CD4-positive, alpha-beta T cell treated with Interleukin-12 subunit alpha and Interleukin-12 subunit beta, for 1 hour (primary cell): Measurements from ENCODE around the gene NALCN.

Experiments
- DNase-seq: peaks from one replicate; pipeline ENCODE4 v3.0.0-alpha.2; 2020

The NALCN gene

DNA sequence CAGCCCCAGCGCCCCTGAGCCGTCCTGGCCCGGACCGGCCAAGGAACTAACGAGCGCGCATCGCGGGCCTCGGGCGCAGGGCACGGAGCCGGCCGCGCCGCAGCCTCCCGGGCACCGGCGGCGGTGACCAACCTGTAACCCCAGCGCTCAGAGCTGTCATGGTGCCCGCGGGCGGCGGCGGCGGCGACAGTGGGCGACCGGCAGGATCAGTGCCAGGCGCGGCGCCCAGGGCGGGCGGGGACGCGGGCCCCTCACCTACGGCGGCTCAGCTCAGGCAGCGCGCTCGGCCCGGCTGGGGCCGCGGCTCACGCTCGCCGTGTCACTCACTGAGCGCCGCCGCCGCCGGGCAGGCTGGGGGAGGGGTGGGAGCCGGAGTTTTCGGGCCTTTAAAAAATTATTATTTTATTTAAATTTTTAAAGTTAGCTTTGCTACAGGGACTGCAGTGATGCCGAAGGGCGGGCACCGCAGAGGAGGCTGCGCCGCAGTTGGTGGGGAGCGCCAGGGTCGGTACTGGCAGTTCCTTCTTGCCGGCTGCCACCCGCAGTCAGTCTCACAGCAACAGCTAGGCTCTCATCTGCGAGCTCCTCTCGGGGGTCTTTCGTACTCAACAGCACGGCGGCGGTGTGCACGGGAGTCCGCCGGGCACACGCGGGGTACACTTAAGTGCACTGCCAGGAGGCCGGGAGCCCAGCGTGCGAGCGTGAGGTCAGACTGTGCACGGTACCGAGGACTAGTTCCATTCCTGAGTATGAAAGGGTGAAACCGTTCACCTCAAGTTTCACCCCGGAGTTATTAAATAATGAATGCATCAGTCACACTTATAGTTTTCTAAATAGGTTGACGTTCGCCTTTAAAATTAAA, at the start of gene NALCN:
TSS of gene NALCN (minus strand) at position 328 of the 862 bp plus-strand sequence. CDS start 17,382 bp downstream, outside the sequence.
- no peak for DNase-seq

DNA sequence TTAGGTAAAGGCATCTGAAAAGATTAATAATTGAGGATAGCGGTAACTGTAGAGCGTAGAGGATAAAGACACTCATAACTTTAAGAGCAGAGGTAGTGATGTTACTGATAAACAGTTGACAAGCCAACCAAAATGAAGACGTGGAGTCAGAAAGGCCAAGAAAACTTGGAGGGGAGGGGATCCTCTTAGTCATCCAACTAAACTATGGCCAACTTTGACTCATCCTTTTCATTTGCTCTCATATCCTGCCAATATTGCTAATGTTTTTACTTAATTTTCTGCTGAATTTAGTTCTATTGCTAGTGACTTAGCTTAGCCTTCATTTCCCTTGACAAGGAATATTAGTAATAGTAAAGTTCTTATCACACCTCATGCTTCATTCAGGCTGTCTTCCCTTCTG, 49.6 kb upstream of the NALCN start:
- DNase-seq, result no peak

DNA sequence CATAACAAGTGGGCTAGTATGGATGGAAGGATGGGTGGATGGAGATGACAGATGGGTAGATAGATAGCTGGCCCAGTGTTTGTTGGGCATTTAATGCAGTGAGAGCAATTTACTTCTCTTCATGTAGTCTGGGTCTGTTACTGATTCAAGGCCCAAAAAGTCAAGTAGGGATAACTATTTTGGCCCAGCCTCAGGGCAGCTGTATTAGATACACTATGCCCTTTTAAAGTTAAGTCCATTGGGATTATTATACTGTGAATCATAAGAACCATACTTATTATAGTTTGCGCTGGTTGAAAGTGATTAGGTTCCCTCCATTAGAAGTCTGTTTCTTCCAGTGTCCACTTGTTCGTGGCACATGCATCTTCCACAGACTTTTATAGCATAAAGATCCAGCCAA, 40.9 kb upstream of the NALCN start:
- no peak for DNase-seq

DNA sequence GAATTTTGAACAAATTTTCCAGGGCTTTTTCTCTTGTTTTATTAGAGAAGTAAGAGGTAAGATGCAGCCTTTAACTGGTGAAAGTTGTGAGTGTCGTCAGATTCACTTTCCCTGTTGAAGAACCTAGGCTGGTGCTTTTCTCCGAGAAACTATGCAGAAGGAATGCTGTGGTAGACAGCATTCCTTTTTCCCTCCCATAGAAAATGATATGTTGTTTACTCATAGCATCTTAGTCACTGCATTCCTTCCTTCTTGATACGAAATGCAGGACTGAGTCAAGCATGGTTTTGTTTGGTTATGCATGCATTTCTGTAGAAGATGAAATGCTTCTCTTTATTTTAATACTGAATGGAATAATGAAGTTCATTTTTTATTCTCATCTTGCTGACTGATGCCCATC, 39.6 kb upstream of the NALCN start:
- DNase-seq, result no peak

DNA sequence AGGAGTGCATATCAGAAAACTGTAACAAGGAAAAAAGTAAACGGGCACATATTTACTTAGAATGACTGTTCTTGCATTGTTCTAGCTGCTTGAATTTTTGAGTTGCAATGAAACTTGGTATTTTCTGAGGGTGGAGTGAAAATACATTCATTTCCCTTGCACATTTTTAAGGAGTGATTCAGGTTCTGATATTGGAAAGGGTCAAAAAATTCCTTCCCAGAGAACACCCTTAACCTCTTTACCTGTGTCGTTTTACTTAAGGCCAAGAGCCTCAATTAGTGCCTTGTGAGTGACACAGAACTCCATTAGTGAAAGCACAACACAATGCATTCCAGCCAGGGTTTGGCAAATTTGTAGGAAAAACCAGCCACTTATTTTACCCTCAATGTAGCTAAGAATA, 38.5 kb upstream of the NALCN start:
- no peak for DNase-seq

DNA sequence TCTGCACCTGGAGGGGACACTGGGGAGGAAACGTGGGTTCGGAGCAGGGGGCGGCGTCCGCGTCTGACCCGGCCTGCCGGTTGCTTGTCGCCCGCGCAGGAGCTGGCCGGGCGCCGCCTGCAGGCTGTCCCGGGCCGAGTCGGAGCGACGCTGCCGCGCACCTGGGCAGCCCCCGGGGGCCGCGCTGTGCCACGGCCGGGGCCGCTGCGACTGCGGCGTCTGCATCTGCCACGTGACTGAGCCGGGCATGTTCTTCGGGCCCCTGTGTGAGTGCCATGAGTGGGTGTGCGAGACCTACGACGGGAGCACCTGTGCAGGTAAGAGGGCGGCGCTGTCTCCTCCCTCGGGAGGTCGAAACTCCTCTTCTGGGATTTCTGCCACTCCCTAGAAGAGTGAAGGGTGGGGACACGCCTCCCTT, 37.5 kb upstream of the NALCN start:
- DNase-seq, result no peak

DNA sequence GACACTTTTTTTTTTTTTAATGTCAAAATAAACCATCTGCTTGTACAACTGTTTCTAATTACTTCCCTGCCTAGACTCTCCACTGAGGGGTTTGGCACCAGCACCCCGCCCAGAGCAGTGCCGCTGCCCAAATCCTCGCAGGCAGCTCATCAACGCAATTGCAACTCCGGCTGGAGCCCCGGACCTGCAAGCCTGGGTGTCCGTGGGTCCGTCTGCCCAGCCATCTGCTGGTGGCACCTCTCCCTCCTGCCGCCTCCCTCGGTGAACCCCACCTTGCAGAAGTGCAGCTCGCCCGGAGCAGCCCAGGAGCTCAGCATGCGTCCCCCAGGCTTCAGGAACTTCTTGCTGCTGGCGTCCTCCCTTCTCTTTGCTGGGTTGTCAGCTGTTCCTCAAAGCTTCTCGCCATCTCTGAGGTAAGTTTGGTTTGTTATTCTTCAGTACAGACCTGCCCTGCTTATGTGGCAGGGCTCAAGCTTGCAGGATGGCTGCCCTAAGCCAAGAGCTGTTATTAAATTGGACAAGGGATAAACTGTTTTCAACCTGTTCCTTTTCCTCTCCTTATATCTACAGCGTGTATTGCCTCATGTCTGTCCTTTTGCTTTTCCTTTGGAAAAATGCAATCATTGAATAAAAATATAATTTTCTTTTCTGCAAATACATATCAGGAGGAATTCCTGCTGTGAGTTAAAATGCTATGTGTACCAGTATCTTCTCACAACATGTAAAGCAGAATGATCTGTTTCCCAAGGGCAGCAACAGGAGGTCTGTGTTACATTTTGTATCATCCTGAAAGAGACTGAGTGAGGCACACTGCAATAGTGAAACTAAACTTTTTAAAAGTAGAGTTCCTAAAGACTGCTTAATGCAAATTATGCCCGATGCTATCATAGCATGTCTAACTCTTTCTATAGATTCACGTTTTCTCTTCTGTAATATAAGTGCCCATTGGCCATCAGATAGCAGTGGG, 36.5 kb upstream of the NALCN start, which contains the start of gene ITGBL1:
TSS of gene ITGBL1 (plus strand) at position 157 of the 967 bp plus-strand sequence. CDS start at position 316, 159 bp downstream.
- no peak for DNase-seq

DNA sequence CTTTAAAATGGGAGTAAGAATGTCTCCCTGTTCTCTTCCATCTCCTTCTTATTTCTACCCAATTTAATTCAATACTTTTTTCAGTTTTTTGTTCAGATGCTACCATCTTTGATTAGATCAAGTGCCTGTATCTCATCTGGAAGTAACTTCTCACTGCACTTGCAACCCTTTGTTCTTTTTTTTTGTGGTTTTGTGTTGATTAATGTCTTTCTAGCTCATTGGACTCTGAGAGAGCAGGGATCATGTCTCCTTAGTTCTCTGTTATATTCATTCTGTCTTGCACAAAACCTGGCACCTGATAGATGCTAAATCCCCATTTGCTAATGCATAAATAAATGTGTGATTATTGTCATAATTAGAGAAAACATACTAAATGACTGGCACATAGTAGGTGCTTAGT, 35.3 kb upstream of the NALCN start:
- no peak for DNase-seq

DNA sequence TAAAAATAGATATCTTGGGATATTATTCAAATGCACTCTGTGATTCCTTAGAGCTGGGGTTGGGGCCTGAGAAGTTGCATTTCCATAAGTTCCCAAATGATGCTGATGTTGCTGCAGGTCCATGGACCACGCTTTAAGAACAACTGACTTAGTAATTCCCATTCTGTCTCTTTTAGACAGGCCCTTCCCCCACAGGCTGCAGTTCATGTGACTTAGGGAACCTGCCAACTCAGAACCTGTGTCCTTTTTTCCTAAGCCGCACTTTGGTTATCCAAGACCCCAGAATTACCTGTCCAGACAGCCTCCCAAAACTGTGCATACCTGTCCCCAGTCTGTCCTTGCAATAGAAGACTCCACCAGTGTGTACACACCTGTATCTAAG, 34.4 kb upstream of the NALCN start:
- no peak for DNase-seq

DNA sequence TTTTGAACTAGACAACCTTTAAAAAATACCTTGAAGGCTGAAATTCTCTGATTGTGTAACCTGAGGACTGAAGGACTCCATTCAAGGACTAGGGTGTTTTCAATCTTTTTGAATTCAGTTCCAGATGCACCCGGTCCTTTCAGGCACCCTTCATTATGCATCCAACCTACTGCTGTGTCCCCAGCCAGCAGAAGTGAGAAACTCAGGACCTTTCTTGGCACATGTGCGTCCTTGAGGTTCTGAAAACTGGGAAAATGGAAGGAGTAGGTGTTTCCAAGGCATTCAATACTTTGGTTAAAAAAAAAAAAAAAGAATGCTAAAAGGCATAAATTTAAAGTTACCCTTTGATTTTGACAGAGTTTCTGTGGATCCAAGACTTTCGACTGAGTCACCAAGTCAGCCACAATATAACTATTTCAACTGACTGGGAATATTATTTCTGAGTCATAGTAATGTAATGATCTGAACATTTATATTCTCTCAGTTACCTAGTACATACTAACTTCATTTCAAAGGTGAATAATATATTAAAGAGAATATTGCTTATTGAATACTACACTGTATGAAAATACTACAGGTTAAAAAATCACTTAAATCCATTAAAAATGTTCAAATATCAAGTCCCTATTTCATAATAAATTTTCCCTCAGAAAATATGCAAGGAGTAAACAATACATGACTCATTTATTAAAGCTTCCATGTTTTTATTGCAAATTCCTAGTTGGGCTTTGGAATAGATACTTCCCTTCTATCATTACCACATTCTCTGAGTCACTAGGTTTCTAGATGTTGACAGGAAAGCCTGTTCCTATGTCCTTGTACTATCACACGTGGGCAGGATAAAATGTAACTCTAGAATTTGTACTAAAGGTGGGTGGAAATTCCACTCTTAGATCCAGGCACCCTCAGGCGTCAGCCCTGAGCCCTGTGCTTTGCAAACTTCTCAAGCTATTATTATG, 33.8 kb upstream of the NALCN start:
- no peak for DNase-seq

DNA sequence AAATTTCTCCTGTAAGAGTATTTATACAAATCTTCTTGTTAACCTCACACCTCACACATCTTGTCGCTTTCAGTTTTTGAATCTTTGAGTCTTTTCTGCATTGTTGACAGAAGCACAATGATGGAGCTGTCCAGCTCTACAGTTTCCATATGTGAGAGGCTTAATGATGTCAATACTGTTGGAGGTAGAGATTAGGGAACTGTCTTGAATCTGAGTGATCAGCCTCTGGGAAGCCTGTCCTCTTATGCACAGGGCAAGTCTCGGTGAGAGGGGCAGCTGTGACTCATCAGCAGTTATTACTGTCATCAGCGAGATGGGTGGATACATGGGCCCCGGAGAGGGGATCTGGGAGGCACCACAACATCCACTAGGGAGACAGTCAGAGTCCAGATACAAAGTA, 31.5 kb upstream of the NALCN start:
- DNase-seq, result no peak

DNA sequence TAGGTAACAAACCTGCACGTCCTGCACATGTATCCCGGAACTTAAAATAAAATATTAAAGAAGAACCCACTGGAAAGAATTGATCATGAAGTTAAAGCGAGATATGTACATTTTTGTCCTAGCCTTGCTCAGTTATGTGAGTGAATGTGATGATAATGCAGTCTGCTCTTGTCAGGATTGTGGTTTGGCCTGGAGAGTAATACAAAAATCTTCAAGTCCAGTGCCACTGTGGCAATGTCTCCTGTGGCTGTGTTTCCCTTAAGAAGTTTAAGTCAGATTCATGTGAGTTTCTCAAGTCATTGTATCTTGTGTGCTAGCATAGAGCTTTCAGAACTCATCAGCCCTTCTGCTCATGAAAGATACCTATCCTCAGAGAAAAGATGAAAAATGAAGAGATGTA, 18.2 kb upstream of the NALCN start:
- no peak for DNase-seq

DNA sequence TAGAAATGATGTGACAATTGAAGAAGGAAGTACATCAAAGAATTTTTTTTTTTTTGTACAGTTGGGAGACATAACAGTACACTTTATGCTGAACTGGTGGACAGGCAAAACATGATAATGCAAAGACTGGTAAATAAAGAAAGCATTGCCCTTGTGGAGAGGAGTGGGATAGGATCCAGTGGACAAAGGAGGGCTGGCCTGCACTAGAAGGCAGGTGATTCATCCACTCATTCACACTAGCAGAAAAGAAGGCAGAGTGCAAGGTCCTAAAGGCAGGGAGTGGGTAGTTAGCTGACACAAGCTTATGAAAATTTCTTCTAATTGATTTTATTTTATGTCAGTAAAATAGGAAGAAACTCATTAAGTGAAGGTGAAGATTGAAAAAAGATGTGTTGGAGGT, 17.6 kb upstream of the NALCN start:
- no peak for DNase-seq

DNA sequence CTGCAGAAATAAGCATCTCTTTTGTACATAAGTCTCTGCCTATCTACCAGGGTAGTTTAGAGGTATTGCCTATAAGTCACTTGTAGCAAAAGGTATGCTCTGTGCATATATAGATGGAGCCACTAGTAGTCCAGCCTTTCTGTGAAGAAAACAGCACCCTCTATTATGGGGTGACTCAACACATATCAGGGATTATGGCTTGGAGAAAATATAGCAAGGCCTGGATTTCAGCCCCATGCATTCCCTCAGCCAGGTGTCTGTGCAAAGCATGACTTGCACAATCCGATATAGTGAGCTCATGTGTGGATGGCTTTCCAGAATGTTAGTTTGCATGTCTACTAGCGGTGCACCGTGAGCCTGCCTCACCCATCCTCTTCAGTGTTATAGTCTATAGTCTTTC, 13.4 kb upstream of the NALCN start:
- no peak for DNase-seq

DNA sequence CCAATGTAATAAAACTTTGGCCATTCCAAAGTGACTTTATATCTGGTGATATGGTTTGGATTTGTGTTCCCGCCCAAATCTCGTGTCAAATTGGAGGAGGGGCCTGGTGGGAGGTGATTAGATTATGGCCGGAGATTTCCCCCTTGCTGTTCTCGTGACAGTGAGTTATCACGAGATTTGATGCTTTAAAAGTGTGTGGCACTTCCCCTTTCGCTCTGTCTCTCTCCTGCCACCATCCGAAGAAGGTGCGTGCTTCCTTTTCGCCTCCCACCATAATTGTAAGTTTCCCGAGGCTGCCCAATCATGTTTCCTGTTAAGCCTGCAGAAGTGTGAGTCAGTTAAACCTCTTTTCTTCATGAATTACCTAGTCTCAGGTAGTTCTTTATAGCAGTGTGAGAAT, 9.3 kb upstream of the NALCN start:
- no peak for DNase-seq

DNA sequence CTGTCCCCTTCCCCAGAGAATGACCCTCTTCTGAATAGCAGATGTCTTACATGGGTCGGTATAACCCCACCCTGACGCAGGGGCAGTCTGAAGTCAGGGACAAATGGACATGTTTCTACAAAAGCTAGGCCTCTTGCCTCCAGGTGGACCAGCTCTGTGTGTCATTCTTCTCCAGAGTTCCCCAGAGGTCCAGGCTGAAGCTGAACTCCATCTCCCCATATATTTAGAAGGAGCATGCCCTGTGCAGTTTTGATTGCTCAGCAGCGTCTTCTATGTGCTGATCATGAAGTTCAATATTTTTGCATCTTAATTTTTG, 8.8 kb upstream of the NALCN start:
- no peak for DNase-seq

DNA sequence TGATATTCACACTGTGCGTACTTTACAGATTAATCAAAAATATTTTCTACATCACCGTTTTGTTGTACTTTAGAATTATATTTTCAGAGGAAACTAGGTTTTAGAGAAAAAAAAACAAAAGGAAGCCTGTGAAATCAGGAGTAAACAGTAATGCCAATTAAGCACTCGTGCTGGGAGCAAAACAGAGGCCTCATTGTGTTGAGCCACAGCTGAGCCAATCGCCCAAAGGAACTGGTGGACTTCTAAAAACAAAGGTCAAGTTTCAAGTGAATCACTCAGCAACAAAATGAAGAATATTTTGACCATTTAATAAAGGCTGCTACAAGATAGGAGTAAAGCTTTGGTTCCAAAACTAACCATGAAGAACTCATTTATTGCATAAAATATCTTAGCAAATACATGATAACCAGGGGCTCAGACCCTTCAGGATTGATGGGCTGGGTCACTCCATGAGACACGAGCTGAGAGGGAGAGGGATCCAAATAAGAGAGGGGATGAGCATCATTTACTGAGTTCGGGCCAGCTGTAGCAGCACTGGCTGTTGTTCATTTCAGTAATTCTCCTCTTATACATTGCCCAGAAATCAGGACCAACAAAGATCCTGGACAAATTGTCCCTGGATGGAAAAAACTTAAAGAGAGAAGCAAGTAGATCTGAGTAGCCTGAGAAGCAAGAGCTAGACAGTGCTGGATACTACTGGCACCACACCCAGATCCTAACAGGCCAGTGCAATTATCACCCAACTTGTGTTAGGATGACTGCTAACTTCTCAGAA, 8.3 kb upstream of the NALCN start:
- no peak for DNase-seq

DNA sequence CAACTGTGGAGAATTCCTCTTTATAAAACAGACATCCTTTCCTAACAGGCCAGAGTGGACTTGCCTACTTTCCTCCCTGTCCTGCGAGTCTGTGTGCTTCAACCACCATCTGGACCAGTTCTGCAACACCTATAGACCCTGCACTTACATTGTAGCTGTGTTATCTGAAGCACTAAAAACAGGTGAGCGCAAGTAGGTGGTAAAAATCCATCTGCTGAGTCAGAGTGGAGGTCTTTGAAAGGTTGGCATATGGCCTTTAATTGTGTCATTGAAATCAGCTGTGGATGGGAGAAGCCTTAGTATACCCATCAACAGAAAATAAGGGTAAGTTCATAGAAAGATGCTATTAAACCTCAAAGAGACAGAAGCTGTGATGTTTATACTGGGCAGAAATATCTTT, 7.6 kb upstream of the NALCN start:
- no peak for DNase-seq

DNA sequence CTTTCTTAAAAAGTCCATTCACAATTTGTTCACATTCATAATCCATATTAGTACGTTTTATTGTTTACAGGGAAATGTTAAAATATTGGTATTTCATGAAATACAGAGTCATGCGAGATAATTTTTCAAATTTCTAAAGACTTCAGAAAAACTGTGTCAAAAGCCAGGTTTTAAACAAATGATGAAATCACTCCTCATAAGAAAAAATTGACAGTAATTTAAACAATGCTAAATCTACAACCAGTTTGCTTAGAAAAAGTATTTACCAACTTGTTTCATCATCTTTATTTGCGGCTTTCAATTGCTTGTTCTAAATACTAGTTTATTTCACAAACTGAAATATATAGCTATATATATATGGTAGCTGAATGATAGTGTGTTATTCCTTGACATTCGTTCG, 1.2 kb upstream of the NALCN start:
- DNase-seq, result no peak

DNA sequence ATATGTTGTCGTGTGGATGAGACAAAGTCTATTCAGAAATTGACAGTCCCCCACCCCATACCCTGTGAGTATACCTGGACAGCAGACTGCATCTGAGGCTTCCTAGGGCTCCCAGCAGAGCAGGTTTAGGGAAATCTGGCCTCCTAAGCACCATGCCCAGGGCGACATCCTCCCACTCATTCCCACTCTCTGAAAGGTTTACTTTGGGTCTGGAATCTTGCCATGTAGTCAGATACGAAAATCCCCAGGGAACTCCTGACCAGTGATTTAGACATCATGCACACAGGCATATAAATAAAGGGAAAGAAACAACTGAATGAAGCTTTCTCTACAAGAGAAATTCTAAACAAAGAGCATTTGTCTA, 717 bp upstream of the NALCN start:
- DNase-seq, result no peak

DNA sequence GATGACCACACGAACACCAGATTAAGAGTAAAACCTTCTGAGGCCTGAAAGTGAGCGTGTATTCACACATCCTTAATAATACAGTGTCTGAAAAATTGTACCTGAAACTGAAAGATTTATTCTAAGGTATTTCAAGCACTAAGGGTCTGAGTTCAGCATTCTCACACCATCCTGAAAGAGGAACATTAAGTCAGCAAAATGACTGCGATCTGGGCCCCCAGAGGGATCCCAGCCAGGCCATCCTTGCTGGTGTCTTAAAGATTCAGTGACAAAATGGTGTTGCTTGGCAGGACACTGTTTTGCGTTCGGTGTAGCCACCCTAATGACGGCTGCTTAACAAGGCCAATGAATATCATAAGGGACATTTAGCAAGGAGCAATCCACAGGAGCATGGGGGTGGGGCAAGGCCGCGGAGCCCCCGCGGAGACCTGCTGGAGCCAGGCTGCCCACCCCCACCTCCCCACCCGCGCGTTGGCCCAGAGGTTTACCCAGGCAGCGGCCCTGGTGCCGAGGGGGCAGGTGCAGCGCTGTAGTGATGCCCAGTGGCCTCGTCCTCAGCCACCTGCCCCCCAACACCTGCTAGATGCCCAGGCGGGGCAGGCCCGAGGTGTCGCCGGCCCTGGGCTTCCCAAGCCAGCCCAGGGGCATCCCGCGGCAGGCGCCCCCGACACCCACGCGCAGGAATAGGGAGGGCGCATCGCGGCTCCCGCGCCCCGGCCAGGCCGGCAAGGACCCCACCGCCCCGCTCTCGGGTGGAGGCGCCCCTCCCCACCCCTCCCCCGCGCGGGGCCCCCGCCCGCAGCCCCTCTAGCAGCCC, 742 bp downstream of the NALCN start:
- no peak for DNase-seq
